GM19035 (cell line): ENCODE results near the gene TTC19.
A peak's percentile ranks its signal among the peaks of the same experiment; 100 is the strongest.

Experiments
- ATAC-seq: cut with Tn5 transposase; IDR thresholded peaks from one replicate; pipeline ENCODE4 v1.9.1; 2021; ENCODE audit not compliant: unreplicated experiment

The TTC19 gene, protein sequence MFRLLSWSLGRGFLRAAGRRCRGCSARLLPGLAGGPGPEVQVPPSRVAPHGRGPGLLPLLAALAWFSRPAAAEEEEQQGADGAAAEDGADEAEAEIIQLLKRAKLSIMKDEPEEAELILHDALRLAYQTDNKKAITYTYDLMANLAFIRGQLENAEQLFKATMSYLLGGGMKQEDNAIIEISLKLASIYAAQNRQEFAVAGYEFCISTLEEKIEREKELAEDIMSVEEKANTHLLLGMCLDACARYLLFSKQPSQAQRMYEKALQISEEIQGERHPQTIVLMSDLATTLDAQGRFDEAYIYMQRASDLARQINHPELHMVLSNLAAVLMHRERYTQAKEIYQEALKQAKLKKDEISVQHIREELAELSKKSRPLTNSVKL

DNA sequence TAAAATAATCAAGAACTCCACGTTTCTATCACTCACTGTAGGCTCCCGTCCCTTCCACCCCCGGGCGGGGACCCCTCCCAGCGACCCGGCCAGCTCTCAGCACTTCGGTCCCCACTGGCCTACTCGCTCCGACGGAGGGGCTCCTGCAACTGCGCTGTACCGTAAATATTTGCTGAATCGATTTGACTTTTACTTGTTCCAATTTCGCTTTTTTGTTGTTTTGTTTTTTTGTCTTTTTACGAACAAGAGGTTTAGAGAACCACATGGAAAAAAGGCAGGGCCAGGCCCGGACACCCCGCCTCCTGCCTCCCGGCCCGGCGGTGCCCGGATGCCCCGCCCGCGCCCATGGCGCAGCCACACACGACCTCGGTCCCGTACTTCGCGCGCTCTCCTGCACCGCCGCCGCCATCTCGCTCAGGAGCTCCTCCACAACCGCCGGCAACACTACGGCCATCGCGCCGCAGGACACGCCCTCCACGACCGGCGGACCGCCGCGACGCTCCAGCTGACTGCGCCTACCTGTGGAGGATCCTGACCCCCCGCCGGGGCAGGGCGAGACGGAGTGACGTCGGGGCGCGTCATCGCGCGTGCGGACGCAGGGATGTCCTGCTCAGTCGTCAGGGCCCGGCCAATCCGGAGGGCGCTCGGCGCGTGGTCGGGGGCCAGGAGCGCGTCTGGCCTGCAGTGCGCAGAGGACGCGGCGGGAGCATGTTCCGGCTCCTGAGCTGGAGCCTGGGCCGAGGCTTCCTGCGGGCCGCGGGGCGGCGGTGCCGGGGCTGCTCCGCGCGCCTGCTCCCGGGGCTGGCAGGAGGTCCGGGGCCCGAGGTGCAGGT is at the start of gene TTC19, which contains the start of gene ZSWIM7:
Gene TTC19 (plus strand): TSS at position 684 of the 833 bp plus-strand sequence. CDS start 25 bp downstream, at position 709.
Gene ZSWIM7 (minus strand): TSS at position 564 of the 833 bp plus-strand sequence. CDS start 110 bp downstream, at position 454.
- peak; percentile 92 for ATAC-seq

DNA sequence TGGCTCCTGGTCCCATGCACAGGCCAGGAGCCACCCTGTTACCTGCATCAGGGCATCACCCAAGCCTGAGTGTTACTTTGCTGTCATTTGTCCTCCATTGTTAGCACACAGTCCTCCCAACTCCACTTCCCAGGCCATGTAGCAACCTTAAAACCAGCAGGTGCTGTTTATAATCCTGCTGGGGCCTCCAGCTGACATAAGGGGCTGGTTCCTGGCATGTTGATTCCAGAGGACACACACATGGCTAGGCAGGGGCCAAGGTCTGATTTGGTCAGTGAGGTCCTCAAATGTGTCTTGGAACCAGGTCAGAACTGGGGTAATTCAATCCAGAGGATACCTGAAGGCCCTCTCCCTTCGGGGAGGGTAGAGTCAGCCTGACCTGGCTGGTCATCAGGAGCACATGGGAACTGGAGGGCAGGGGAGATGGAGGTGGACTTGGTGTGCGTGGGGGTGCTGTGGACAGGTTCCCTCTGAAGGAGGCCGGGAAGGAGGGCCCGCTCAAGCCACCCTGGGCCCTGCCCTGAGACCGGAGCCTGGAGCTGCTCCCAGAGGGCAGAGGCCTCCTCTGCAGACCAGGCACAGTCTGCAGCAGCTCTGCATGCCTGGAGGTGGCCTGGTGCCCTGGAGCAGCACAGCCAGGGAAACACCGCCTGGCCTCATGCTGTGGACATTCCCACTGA is 48.1 kb upstream of the TTC19 start:
- ATAC-seq: no peak

DNA sequence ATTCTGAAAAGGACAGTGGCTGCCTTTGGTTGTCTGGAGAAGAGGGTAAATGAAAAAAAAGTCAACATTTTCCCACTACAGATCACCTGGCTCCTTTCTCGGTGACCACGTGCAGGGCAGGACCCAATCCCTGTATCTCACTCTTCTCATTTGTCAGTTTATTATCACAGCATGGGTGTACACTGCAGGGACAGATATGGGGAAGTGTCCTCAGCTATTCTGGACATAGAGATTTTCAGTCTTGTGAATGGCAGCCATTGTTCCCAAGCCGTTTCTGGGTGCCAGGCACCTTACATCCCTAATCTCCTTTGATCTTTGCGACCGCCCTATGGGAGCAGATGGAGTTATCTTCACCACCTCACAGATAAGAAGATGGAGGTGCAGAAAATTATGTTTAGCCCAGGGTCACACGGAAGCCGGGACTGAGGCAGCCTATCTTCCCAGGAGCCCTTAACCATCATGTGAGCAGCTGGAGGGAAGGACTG is 47.5 kb upstream of the TTC19 start:
- no peak for ATAC-seq

- ATAC-seq: no peak
Observed at GRCh38 chr17:15952916-15953790, 46.5 kb upstream of the TTC19 start.

DNA sequence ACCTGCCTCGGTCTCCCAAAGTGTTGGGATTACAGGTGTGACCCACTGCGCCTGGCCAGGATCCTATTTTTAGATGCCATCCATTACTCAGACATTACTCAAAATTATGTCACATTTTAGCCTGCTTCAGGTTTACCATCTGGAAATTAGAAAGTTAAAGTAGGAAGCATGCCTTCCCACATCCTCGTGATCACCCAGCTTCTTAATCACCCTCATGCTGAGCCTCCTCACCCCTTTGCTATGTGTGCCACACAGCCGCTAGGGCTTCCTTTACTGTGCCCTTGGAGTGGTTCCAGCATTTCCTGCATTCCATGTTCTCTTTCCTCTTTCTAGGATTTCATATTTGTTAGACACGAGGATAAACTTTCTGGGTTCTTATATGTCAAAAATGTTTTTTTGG is 45.4 kb upstream of the TTC19 start:
- ATAC-seq: no peak

GRCh38 chr17:15955793-15956541 is 43.7 kb upstream of the TTC19 start:
- ATAC-seq: no peak

DNA sequence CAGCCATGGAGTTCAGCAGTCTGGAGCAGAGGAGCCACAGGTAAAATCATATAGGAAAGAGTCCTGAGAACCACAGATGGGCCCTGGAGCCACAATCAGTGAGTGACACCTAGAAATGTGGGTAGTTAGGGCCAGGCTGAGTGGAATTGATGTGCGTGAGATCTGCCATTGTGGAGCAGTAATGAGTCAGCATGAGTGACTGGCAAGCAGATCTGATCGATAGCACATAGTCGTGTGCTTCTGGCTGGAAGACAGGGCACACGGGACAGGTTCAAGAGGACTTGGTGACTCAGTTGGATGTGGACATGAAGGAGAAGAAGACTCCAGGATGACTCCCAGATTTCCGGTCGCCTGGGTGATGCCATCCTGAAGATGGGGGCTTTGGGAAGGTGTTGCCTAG is 42.4 kb upstream of the TTC19 start:
- no peak for ATAC-seq

DNA sequence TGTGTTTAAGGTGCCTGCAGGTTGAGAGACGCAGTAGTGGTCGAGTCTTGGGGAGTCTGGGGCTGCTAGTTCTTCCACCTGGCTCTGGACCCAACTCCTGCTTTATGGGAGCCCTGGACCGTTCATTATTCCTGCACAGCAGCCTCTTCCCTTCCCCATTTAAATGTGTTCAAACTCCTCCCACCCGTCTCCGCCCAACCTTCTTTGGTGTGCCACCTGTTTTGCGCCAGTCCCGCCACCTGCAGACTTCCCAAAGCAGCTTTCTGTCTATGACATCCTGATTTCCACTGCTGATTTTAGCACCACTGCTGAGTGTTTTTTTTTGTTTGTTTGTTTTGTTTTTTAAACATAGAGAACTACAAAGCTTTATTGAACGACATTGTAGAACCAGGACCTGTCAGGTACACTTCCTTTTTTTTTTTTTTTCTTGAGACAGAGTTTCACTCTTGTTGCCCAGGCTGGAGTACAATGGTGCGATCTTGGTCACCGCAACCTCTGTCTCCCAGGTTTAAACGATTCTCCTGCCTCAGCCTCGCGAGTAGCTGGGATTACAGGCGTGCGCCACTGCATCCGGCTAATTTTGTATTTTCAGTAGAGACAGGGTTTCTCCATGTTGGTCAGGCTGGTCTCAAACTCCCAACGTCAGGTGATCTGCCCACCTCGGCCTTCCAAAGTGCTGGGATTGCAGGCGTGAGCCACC is 41.9 kb upstream of the TTC19 start:
- ATAC-seq: no peak

DNA sequence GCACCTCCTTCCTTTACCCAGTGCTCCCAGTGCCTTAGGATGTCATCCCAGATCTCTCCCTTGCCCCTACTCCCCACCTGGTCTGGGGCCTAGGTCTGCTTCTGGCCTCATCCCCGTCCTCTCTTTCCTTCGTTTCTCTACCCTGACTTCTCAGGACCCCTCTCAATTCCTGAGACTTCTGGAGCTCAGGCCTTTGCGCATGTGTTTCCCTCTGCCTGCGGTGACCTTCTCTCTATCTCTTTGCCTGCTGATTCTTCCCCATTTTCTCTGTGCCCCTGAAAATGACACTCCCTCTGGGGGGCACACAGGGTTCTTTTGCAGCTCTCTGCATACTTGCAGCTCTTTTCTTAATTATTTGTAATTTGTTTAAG is 41.2 kb upstream of the TTC19 start:
- ATAC-seq: no peak

DNA sequence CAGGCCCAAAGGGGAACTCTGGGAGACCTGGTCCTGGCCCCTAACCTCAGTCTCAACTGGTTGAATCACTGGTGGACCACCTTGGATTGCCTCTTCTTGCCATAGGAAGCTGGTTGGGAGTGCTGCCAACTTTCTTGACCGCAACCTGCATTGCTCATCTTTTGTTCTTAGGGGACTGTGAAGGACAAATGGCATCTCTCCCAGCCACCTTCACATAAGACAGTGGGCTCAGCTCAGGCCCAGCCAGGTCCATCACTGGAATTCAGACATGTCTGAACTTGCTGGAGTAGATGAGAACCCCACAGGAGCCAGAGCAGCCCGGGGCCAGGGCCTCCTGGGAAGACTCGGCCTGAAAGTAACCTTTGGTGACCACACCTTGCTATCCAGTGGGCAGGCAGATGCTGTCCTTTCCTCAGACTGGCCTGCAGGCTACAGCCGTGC is 35.9 kb upstream of the TTC19 start:
- no peak for ATAC-seq

- no peak for ATAC-seq
Observed at GRCh38 chr17:15965528-15965927, 34.1 kb upstream of the TTC19 start.

GRCh38 chr17:15966183-15966878 is 33.3 kb upstream of the TTC19 start:
- ATAC-seq: no peak

DNA sequence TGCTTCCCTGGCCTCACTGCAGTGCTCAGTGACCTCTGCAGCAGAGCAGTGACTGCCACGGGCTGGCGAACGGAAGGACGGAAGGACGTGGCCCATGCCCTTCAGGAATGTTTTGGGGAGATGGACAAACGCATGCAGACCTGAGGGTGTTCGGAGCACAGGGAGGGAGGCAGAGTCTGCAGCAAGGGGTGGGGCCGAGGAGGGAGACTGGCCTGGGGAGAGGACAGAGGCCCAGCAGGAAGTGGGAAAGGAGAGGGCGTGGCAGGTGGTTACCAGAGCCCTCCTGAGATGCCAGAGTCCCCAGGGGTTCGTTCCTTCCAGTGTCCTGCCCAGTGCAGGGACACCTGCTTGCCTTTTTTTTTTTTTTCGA is 32.8 kb upstream of the TTC19 start:
- no peak for ATAC-seq

DNA sequence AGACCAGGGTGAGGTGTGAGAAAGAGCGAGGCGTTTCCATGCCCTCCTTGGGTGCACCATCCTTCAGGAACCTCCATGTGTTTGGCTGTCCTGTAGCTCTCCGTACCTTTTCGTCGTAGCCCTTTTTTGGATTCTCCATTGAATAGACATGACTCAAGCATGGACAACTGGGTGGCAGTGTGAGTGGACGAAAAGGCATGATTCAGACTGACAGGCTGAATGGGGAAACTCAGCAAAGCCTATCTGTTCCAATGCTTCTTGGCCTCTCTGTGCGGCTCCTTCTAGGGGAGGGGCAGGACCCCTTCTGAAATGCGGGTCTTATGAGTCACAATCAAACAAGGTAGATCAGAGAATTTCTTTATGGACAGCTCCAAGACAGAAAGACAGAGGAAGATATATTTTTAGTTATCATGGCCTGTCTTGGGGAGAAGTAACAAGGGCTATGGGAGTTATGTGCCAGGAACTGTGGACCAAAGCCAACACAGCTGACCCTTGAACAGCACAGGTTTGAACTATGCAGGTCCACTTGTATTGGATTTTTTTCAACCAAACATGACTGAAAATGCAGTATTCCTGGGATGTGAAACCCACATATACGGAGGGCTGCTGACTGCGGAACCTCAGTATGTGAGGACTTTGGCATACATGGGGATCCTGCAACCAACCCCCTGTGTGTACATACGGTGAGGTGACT is 31.8 kb upstream of the TTC19 start:
- ATAC-seq: no peak

- no peak for ATAC-seq
Observed at GRCh38 chr17:15969463-15969862, 30.2 kb upstream of the TTC19 start.

GRCh38 chr17:15970500-15970899 is 29.1 kb upstream of the TTC19 start:
- no peak for ATAC-seq

DNA sequence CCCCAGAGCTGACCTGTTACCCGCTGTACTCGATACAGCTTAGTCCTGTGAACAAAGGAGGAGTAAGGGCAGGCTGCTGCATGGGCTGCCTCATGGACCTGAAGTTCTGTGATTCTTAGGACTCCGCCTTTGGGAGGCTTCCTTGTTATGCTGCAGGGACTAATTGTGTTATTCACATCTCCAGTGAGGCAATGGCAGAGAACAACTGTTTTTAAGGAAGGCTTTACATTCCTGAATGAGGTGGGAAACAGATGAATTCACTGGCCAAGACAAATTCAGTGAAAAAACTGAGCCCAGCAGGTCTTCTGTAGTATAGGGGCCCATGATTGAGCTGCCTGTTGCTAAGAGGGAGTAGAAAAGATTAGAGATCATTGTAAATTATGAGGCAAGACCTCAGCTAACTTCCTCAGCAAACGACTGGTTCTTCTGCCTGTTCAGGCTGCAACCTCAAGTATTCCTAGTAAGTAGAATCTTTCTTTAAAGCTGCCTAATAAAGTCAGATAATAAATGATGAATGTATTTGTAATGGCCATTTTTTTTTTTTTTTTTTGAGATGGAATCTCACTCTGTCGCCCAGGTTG is 28.4 kb upstream of the TTC19 start:
- ATAC-seq: no peak

DNA sequence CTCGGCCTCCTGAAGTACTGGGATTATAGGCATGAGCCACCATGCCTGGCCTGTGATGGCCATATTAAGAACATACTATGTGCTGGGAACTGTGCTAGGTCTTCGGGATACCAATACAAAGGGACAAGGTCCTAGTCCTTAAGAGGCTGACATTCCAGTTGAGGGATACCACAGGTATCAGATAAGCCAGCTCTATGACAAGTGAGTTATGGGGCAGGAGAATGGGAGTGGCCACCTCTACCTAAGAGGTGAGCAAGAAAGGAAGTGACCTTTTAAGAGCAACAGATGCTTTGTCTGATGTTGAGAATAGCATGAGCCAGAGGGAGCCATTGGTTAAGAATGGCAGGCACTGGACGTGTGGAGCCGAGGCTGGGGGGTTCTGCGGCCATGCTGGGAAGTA is 27.7 kb upstream of the TTC19 start:
- no peak for ATAC-seq
